Measurements from ENCODE around the gene FRG2B. TPM values are rescaled to one million over a fixed set of nuclear protein-coding genes. Genes with fewer than 3 reads are reported as not detected.

FRG2B gene
- total and polyA plus RNA-seq, 2 of the 8 experiments (the other 6 are each of a cell fraction or from before 2014, with no cell fraction given), result not detected

GRCh38 chr10:133590970-133591359 is 35.6 kb downstream of the FRG2B start:
- no peak overlapping the region for H2BK5ac ChIP-seq (ENCODE audit: low read depth, low read length)
- 84% methylated on average over 7 of the region's 10 CpGs; no CpG with 5 or more reads in 1 of the 2 experiments for WGBS, 2 experiments (ENCODE audit: extremely low coverage in 1 of 2, insufficient coverage in 1 of 2, insufficient read length in 1 of 2, insufficient replicate concordance in 2 of 2, low coverage in 1 of 2, low lambda C conversion rate in 2 of 2, missing lambda C conversion rate in 1 of 2)
- H2AK5ac ChIP-seq (ENCODE audit: low read depth, low read length), result no peak overlapping the region
- H3K4me1 ChIP-seq (replicated peaks in 1 of 4; ENCODE audit: control insufficient read depth in 3 of 4, insufficient read depth in 4 of 4, low read length in 3 of 4), result no peaks in the 10 kb centered on the region
- no peak overlapping the region for H4K91ac ChIP-seq (replicated peaks; ENCODE audit: insufficient read length, low read length)
- no peak overlapping the region for H3K9ac ChIP-seq (replicated peaks in 1 of 4; ENCODE audit: extremely low read depth in 1 of 4, low read depth in 3 of 4, low read length in 3 of 4)
- no peak overlapping the region for H3K4me2 ChIP-seq (ENCODE audit: insufficient read depth in 1 of 2, low read depth in 2 of 2, low read length in 2 of 2)
- H3K4ac ChIP-seq (replicated peaks; ENCODE audit: insufficient read length, low read depth, low read length), result no peak overlapping the region
- no peak overlapping the region for H3K56ac ChIP-seq (replicated peaks; ENCODE audit: insufficient read length, low read depth, low read length)
- FAIRE-seq, result no peak
- H4K5ac ChIP-seq (ENCODE audit: insufficient read length, low read depth, low read length), result no peak overlapping the region
- ChIA-PET CTCF (ENCODE audit: partially characterized antibody) (no interaction called here), POLR2A (ENCODE audit: partially characterized antibody) (no interaction called here)
- H3K4me3 ChIP-seq (ENCODE audit: extremely low read depth in 1 of 4, insufficient read depth in 2 of 4, low read depth in 3 of 4, low read length in 4 of 4), result no peak overlapping the region
- H2BK20ac ChIP-seq (ENCODE audit: low read length), result no peak overlapping the region
- DNase-seq (ENCODE audit: low read depth in 1 of 2, low spot score in 2 of 2), result no peak
- H2AFZ ChIP-seq (ENCODE audit: low read length), result no peak overlapping the region
- no peak overlapping the region for H3K27ac ChIP-seq (ENCODE audit: low read depth, low read length)
- H3K9me3 ChIP-seq (ENCODE audit: insufficient read depth in 2 of 2, low read depth in 1 of 2, low read length in 1 of 2), result peaks cover 53 to 62% of the 10 kb centered on the region in 2 experiments
- no peak overlapping the region for H2BK15ac ChIP-seq (ENCODE audit: low read length)
- H4K20me1 ChIP-seq (replicated peaks in 1 of 2; ENCODE audit: control insufficient read depth in 1 of 2, insufficient read depth in 2 of 2, low read length in 2 of 2), result no peaks in the 10 kb centered on the region
- H3K79me1 ChIP-seq (ENCODE audit: low read depth, low read length), result no peaks in the 10 kb centered on the region
- H3K36me3 ChIP-seq (ENCODE audit: control insufficient read depth in 2 of 4, insufficient read depth in 4 of 4, low read length in 3 of 4), result no peaks in the 10 kb centered on the region
- H2BK120ac ChIP-seq (replicated peaks; ENCODE audit: low read depth, low read length), result no peak overlapping the region
- H3K27me3 ChIP-seq (replicated peaks in 1 of 4; ENCODE audit: control insufficient read depth in 3 of 4, extremely low read depth in 1 of 4, insufficient read depth in 3 of 4, low read length in 3 of 4), result no peaks in the 10 kb centered on the region
- no peak overlapping the region for H3K14ac ChIP-seq (ENCODE audit: insufficient read length)
- H3K18ac ChIP-seq (ENCODE audit: extremely low read depth, low read length), result no peak overlapping the region
- no peak overlapping the region for H2BK12ac ChIP-seq (ENCODE audit: low read depth, low read length)
- no peaks in the 10 kb centered on the region for H3K23me2 ChIP-seq (ENCODE audit: low read depth, low read length)
- H3K23ac ChIP-seq (ENCODE audit: insufficient read length), result no peak overlapping the region
- H4K8ac ChIP-seq (ENCODE audit: extremely low read depth, insufficient read depth, low read length), result no peak overlapping the region
- no peaks in the 10 kb centered on the region for H3K79me2 ChIP-seq (ENCODE audit: control insufficient read depth in 1 of 2, insufficient read depth in 2 of 2, low read length in 2 of 2)
- no peak for TF ChIP-seq HDAC2 (IDR thresholded peaks at IDR 0.05; ENCODE audit: borderline replicate concordance in 1 of 2, low read depth in 2 of 2, low read length in 2 of 2)
- TF ChIP-seq RNF2 (IDR thresholded peaks at IDR 0.05; ENCODE audit: borderline replicate concordance, low read depth, low read length, missing control alignments, poor library complexity, severe bottlenecking), result no peak
- no peak for TF ChIP-seq CREB1 (IDR thresholded peaks at IDR 0.05)
